Stimulated activated CD4-positive, alpha-beta T cell treated with anti-CD3 and anti-CD28 coated beads, TNF-alpha, amount 100 ng/mL, for 4 hours (primary cell): ENCODE results near the gene OR2D3.
"Not testable (repeated sequence)": the region's sequence is repeated elsewhere in the genome, so short reads cannot be mapped to it uniquely, and the experiment has no call there.

Experiments used
- DNase-seq, 3 experiments: peaks; one replicate each; pipeline ENCODE4 v3.0.0-alpha.2; 2020; ENCODE audit warnings: low read depth in 3 of 3

OR2D3 gene, protein sequence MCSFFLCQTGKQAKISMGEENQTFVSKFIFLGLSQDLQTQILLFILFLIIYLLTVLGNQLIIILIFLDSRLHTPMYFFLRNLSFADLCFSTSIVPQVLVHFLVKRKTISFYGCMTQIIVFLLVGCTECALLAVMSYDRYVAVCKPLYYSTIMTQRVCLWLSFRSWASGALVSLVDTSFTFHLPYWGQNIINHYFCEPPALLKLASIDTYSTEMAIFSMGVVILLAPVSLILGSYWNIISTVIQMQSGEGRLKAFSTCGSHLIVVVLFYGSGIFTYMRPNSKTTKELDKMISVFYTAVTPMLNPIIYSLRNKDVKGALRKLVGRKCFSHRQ

DNA sequence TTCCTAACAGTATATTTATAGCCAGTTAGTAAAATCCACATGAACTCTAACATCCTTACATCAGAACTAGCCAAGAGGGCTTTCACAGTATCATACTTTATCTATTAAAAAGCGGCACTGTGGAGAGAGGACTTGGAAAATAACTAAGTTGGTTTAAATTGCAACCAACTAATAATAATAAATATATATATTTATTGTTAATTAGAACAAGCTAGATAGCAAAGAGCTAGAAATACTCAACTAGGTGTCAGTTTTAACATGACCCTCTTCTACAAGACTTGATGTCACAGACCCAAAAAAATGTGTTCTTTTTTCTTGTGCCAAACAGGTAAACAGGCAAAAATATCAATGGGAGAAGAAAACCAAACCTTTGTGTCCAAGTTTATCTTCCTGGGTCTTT is at the start of gene OR2D3:
Gene OR2D3 (plus strand): TSS at position 301 of the 400 bp plus-strand sequence. CDS start 0 bp downstream, at position 301.
- DNase-seq, result no peak

DNA sequence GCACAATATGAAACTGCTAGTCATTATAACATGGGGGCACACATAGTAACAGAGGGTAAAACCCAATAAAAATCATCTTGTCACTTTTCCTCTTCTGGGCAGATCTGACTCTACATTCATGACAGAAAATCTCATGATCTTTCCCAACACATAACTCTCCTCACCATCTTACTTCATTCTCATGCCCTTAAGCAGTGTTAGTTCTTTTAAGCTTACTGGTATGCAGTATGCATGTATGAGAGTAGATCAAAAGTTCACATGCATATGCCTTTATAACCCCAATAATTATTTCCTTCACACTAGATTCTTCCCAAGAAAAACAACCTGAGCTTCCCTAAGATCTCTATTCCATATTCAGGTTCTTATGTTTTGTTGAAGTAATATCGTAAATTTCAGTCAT is 49.5 kb upstream of the OR2D3 start:
- DNase-seq, result no peak

DNA sequence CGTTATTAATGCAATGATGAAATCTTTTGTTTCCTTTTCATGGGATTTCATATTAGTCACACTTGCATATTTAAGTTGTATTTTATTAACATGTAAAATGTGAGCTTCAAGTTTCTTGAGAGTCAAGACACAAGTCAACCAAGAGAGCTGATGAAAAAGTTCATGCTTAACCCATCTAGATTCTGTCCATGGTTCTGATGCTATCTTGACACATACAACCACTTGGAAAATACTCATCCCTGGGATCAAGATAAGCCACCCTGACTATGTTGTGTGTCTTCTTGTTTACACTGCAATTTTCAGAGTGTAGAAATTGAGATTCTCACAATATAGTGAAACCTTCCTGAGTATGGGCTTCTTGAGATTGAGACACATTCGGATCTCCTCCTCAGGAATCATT is 45.0 kb upstream of the OR2D3 start:
- no peak for DNase-seq

- DNase-seq, result no peak
These were observed 44.5 kb upstream of the OR2D3 start, which contains the start of gene OR10A4 for GRCh38 chr11:6876325-6876724. OR10A4 (plus strand) TSS chr11:6876625; CDS start chr11:6876648, 23 bp downstream.

GRCh38 chr11:6876914-6877313 is 43.9 kb upstream of the OR2D3 start:
- DNase-seq, result no peak

- DNase-seq, result no peak
These were observed 38.1 kb upstream of the OR2D3 start for GRCh38 chr11:6882751-6883150.

GRCh38 chr11:6887711-6888110 is 33.1 kb upstream of the OR2D3 start:
- DNase-seq, result not testable (repeated sequence)

- no peak for DNase-seq
These were observed 32.0 kb upstream of the OR2D3 start for GRCh38 chr11:6888830-6889229.

DNA sequence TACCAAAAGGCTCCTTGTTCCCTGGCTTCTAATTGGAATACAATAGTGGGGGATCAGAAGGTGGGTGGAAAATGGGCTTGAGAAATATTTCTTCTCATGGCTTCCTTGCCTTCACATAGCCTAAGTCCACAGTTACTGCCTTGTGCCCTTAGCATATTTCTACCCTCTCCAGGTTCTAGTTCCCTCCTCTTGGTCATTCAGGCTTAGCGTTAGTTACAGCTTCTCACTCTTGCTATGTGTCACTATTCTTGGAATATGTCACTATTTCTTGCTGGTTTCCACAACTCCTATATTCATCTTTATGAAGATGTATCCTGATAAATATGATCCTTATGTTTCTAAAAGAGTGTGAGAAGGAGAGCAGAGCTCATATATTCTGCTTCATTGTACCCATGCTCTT is 31.0 kb upstream of the OR2D3 start:
- no peak for DNase-seq

GRCh38 chr11:6892400-6892799 is 28.4 kb upstream of the OR2D3 start, which contains the start of gene OR2D2:
OR2D2 (minus strand) TSS chr11:6892500; CDS start chr11:6892500, 0 bp downstream.
- no peak for DNase-seq

GRCh38 chr11:6894097-6894496 is 26.7 kb upstream of the OR2D3 start:
- DNase-seq, result no peak

GRCh38 chr11:6895010-6895409 is 25.8 kb upstream of the OR2D3 start:
- no peak for DNase-seq

GRCh38 chr11:6898911-6899310 is 21.9 kb upstream of the OR2D3 start:
- DNase-seq, result no peak

DNA sequence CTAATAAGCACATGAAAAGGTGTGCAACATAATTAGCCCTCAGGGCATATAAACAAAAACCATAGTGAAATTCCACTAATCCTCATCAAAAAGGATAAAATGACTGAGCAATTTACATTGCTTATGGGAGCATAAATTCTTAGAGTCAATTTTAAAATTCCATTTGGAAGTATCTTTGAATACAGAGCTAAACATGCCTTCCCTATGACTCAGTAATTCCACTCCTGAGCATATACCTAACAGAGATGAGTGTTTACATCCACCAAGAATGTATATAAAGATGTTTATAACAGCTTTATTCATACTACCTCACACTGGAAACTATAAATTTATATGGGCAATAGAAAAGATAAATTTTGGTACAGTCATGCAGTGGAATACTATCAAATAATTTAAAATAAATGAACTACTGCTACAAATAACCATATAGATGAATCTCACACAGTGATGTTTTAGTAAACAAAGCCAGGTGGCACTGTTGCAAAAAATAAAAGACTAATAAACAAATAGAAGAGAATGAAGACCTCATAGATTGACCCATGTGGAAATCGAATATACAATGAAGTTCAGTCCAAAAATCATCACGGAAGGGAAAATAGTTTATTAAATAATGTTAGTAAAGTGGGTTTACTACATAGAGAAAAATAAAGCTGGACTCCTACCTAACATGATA is 20.3 kb upstream of the OR2D3 start:
- no peak for DNase-seq

GRCh38 chr11:6904804-6905203 is 16.0 kb upstream of the OR2D3 start:
- not testable (repeated sequence) for DNase-seq

GRCh38 chr11:6911378-6911777 is 9.4 kb upstream of the OR2D3 start:
- DNase-seq, result no peak

DNA sequence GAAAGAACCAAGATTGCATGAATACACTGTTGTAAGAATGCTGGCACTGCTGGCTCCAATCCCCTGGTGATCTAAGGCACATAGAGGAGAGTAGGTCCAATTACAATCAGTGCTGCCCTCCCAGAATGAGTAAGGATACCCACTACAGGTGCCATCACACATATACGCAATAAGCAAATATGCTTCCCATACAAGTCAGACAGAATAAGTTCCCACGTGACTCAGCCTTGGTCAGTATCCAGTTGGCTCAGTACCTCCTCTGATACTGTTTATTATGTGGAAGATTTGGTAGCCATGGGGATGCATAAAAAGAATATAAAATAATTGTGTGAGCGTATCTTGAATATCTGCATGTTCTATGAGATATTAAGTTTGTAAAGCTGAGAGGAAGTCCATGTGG is 8.9 kb upstream of the OR2D3 start:
- DNase-seq, result no peak

DNA sequence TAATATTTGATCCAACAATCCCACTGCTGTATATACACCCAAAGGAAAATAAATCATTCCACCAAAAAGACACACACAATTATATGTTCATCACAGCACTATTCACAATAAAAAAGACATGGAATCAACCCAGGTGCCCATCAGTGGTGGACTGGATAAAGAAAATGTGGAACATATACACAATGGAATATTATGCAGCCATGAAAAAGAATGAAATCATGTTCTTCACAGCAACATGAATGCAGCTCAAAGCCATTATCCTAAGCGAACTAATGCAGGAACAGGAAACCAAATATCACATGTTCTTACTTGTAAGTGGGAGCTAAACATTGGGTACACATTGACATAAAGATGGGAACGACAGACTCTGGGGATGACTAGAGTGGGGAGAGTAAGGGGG is 1.1 kb upstream of the OR2D3 start:
- DNase-seq, result no peak

DNA sequence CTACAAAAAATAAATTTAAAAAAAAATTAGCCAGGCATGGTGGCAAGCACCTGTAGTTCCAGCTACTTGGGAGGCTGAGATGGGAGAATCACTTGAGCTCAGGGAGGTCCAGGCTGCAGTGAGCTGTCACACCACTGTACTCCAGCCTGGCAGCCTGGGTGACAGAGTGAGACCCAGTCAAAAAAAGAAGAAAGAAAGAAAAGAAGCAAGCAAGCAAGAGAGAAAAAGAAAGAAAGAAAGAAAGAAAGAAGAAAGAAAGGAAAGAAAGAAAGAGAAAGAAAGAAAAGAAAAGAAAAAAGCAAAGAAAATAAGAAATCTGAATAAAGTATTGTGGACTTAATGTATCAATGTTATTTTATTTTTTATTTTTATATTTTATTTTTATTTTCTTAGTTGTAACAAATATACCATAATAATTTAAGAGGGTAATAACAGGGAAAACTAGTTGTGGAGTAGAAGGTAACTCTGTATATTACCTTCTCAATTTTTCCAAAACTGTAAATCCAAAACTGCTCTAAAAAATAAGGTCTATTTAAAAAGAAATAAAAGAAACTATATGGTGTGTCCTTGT is 4.3 kb downstream of the OR2D3 start:
- DNase-seq, result no peak

DNA sequence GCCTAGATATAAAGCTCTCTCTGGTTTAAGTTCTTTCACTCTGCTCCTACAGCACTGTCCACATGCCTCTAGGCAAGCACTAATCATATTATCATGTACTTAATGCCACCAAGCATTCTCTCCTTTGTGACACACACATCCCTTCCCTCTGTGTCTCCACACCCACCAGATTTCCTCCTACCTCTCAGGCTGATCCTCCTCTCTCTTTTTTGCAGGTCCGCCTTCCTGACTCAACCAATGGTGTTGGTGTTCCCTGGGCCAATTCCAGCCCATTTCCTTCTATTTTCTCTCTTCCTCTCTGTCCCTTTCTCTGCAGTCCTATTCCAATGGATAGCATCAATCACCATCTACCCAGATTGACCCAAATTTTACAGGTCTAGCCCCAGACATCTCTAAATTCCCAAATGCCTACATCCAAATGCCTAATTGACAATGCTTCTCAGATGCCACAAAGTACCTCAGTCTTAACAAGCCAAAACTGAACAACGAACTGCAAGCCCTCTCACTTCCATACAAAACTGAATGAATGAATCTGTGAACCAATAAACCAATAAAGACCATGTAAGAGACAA is 4.9 kb downstream of the OR2D3 start:
- no peak for DNase-seq

DNA sequence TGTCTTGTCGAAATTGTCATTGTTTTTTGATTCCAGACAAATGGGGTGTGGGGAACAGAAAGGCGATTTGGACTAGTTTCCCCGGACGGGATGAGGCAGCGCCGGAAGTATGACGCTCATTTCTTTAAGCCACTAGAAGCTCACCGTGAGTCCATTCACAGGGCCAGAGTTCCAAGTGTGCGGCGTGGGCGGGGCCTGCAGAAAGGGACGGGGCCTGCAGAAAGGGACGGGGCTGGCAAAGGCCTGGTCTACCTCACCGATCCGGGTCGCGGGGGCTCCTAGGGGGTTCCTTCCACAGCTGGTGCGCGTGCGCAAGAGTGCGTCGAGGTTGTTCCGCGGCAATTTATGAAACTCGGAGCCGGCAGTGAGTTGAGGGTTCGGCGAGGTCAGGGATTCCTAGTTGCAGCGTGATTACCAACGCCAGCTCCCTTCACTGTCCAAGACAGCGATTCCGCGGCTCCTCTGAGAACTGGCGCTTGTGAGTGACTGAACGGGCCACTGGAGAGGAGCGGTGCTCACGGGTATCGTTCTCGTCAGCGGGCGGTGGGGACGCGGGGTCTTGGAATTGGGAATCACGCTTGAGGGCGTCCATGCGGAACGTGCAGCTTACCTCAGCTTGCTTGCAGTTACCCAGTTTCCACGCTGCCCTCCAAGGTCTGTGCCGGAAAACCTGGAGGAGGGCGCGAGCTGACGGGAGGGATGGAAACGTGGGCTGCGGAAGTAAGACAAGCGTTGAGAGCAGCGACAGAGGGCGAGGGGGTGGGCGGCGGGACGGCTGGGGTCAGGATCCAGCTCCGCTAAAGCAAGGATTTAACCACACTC is 5.6 kb downstream of the OR2D3 start, which contains the start of gene ZNF215:
Gene ZNF215 (plus strand): TSS at position 219 of the 822 bp plus-strand sequence. CDS start 5,847 bp downstream, outside the sequence.
- DNase-seq, result peak in 1 of 3 experiments; percentile 8
